ENCODE results near the gene LEO1. TPM values are rescaled to one million over a fixed set of nuclear protein-coding genes. Genes with fewer than 3 reads are reported as not detected.
A peak's percentile ranks its signal among the peaks of the same experiment; 100 is the strongest.

LEO1 gene
- total RNA-seq, 2 donors from 2014 or later: 5.7 to 9.9 TPM

DNA sequence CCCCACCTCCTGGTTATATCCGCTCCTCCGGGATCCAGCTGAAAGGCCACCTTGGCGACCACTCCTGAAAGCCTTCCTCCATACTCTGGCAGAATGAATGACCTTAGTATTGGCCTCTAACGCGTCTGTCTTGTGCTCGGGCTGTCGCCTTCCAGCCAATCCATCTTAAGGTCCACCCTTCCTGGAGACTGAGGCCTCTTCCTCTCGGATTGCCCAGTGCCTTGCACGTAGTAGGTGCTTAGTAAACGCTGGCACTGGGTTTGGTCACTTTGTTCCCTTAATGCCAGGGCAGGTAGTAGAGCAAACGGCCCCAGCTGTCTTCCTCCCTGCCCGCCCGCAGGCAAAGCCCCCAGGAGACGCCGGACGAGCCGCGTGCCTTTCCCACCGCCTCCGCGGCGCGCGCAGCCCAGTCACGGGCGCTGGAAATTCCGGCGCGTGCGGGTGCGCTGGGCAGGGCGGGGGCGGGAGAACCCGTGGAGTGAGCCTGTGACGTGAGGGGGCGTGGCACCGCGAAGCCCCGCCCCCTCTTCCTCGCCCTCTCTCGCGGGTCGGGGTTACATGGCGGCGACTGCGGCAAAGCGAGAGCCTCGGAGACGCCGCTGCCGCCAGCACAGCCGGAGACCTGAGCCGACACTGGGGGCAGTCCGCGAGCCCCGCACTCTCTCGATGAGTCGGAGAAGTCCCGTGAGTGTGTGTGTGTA lies 47.3 kb upstream of the LEO1 start, which contains the start of gene MAPK6:
TSS of gene MAPK6 (plus strand) at position 527 of the 701 bp plus-strand sequence. CDS start 27,242 bp downstream, outside the sequence.
- 3 to 14% methylated on average over 8 to 59 of the region's 59 CpGs for whole genome bisulfite sequencing, 2 donors
- intact Hi-C loops (cut with DNase I): no loop called here
- no peaks in the 10 kb centered on the region for H3K27me3 ChIP-seq
- DNase-seq: peak; percentile 95 to 97 (median 95)
- no peaks in the 10 kb centered on the region for H3K36me3 ChIP-seq (replicated peaks in 1 of 2; ENCODE audit: insufficient read depth in 1 of 2, low read depth in 2 of 2)
- H3K4me1 ChIP-seq: peaks cover 29% of the 10 kb centered on the region
- ATAC-seq: peak; percentile 90
- TF ChIP-seq, protein P1, sequence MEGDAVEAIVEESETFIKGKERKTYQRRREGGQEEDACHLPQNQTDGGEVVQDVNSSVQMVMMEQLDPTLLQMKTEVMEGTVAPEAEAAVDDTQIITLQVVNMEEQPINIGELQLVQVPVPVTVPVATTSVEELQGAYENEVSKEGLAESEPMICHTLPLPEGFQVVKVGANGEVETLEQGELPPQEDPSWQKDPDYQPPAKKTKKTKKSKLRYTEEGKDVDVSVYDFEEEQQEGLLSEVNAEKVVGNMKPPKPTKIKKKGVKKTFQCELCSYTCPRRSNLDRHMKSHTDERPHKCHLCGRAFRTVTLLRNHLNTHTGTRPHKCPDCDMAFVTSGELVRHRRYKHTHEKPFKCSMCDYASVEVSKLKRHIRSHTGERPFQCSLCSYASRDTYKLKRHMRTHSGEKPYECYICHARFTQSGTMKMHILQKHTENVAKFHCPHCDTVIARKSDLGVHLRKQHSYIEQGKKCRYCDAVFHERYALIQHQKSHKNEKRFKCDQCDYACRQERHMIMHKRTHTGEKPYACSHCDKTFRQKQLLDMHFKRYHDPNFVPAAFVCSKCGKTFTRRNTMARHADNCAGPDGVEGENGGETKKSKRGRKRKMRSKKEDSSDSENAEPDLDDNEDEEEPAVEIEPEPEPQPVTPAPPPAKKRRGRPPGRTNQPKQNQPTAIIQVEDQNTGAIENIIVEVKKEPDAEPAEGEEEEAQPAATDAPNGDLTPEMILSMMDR (IDR thresholded peaks at IDR 0.05): no peak
- TF ChIP-seq POLR2A (IDR thresholded peaks at IDR 0.05): peak; percentile 89 to 93 (median 91)
- H3K4me3 ChIP-seq: peak within 1 kb of the TSS; percentile 45 to 63
- peak within 1 kb of the TSS; percentile 97 to 98 (median 98) for H3K27ac ChIP-seq
- no peaks in the 10 kb centered on the region for H3K9me3 ChIP-seq

- TF ChIP-seq POLR2A (IDR thresholded peaks at IDR 0.05): no peak
- TF ChIP-seq, protein P1 (IDR thresholded peaks at IDR 0.05): no peak
- Histone ChIP-seq H3K4me1 (peaks cover 26% of the 10 kb centered on the region), H3K27me3 (no peaks in the 10 kb centered on the region), H3K9me3 (no peaks in the 10 kb centered on the region), H3K27ac (peak overlapping the region; percentile 97 to 98 (median 98)), H3K4me3 (no peak overlapping the region), H3K36me3 (replicated peaks in 1 of 2; ENCODE audit: insufficient read depth in 1 of 2, low read depth in 2 of 2) (no peaks in the 10 kb centered on the region)
- DNase-seq (no peak), ATAC-seq (no peak)
- WGBS, 2 donors: 92 to 93% methylated on average over 7 of the region's 7 CpGs
- intact Hi-C loops (cut with DNase I): no loop called here
Measured at GRCh38 chr15:52018244-52018643, 46.7 kb upstream of the LEO1 start.

DNA sequence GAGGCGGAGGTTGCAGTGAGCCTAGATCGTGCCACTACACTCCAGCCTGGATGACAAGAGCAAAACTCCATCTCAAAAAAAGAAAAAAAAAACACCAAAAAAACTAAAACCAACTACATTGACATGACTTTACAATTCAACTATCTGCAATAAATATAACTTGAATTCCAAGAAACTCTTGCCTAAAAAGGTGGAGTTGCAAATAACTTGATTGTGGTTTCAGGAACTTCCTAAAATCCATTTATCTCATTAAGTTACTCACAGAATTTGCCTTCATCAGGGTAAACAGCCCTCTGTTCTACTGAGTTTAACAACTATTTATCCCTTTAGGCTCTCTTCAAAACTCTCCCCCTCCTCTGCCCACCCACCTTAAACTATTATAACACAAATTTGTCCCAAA lies 44.7 kb upstream of the LEO1 start:
- Histone ChIP-seq H3K4me1 (peaks cover 10% of the 10 kb centered on the region), H3K36me3 (replicated peaks in 1 of 2; ENCODE audit: insufficient read depth in 1 of 2, low read depth in 2 of 2) (no peaks in the 10 kb centered on the region), H3K4me3 (no peak overlapping the region), H3K9me3 (no peaks in the 10 kb centered on the region), H3K27ac (no peak overlapping the region), H3K27me3 (no peaks in the 10 kb centered on the region)
- no peak for ATAC-seq
- WGBS, 2 donors: 95 to 96% methylated on average over 2 of the region's 2 CpGs
- intact Hi-C loops (cut with DNase I): no loop called here
- no peak for DNase-seq
- TF ChIP-seq, protein P1 (IDR thresholded peaks at IDR 0.05): no peak
- TF ChIP-seq POLR2A (IDR thresholded peaks at IDR 0.05): no peak

GRCh38 chr15:52014616-52015015 lies 43.0 kb upstream of the LEO1 start:
- intact Hi-C loops (cut with DNase I): no loop called here
- 95 to 100% methylated on average over 1 of the region's 1 CpG for WGBS, 2 donors

More at GRCh38 chr15:52014616-52015015, 43.0 kb upstream of the LEO1 start:
- DNase-seq (no peak), ATAC-seq (no peak)
- no peaks in the 10 kb centered on the region for H3K27me3 ChIP-seq
- TF ChIP-seq, protein P1 (IDR thresholded peaks at IDR 0.05): no peak
- no peak for TF ChIP-seq POLR2A (IDR thresholded peaks at IDR 0.05)
- no peaks in the 10 kb centered on the region for H3K36me3 ChIP-seq (replicated peaks in 1 of 2; ENCODE audit: insufficient read depth in 1 of 2, low read depth in 2 of 2)
- no peak overlapping the region for H3K27ac ChIP-seq
- H3K4me1 ChIP-seq: peaks cover 5% of the 10 kb centered on the region
- H3K9me3 ChIP-seq: no peaks in the 10 kb centered on the region
- no peak overlapping the region for H3K4me3 ChIP-seq

Data from body of pancreas (tissue), 4 donors.